BLaER1 treated with 17β-estradiol and CSF1 and Interleukin-3, amounts not matched to agents 10 nM and 100 nM (cell line): ENCODE measurements around the gene KCNIP1.

Experiments
- H3K27ac ChIP-seq, 11 experiments: shearing (Covaris generic); formaldehyde crosslinking; 2 replicates each; pipeline ENCODE4 v1.8.1; 2022
- H3K27me3 ChIP-seq, 11 experiments: shearing (Covaris generic); formaldehyde crosslinking; 2 replicates each; pipeline ENCODE4 v1.8.1; 2022
- H3K36me3 ChIP-seq, 11 experiments: shearing (Covaris generic); formaldehyde crosslinking; 2 replicates each; pipeline ENCODE4 v1.8.1; 2022
- H3K4me1 ChIP-seq, 10 experiments: shearing (Covaris generic); formaldehyde crosslinking; 2 replicates each; pipeline ENCODE4 v1.8.1; 2022
- H3K4me2 ChIP-seq, 11 experiments: shearing (Covaris generic); formaldehyde crosslinking; 2 replicates each; pipeline ENCODE4 v1.8.1; 2022
- H3K4me3 ChIP-seq, 10 experiments: shearing (Covaris generic); formaldehyde crosslinking; 2 replicates each; pipeline ENCODE4 v1.8.1; 2022
- H3K9ac ChIP-seq, 11 experiments: shearing (Covaris generic); formaldehyde crosslinking; 2 replicates each; pipeline ENCODE4 v1.8.1; 2022
- H3K9me3 ChIP-seq, 11 experiments: shearing (Covaris generic); formaldehyde crosslinking; replicated peaks in 1 of 11; 2 replicates each; pipeline ENCODE4 v1.8.1; 2022
- H4K20me1 ChIP-seq, 11 experiments: shearing (Covaris generic); formaldehyde crosslinking; 2 replicates each; pipeline ENCODE4 v1.8.1; 2022
- Cebpa-rat ChIP-seq, 11 experiments: shearing (Covaris generic); IDR thresholded peaks; 2 replicates each; pipeline ENCODE4 v1.8.1; 2022

Gene KCNIP1

DNA sequence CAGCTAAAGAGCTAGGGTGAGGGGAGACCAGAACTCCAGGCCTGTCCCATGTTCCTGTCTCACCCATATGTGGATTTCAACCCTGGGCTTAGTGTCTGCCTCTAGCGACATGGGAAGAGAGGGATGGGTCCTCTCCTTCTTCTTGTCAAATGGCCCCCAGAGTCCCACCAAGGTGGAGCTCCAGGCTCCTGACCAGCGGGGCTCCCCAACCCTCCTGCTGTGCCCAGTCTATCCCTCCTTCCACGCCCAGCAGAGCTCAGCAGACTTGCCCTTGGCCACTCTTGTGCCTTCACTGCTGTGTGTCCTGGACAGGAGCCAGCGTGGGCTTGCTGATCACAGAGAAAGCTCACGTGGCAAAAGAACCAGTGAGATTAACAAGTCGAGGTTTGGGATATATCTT, 156.7 kb downstream of the KCNIP1 start:
- Histone ChIP-seq H3K27ac (no peak overlapping the region), H3K4me1 (peaks cover 0 to 14% (median 10%) of the 10 kb centered on the region in 10 experiments; a peak in 13 of 20 replicates), H3K4me3 (no peak overlapping the region), H3K4me2 (peak overlapping the region in 3 of 11 experiments; percentile 35 to 51 (median 42); a peak in 2 of 22 replicates), H3K9ac (no peak overlapping the region), H3K36me3 (no peaks in the 10 kb centered on the region), H3K27me3 (no peaks in the 10 kb centered on the region), H3K9me3 (no peaks in the 10 kb centered on the region), H4K20me1 (no peaks in the 10 kb centered on the region)
- no peak for TF ChIP-seq Cebpa-rat (IDR thresholded peaks at IDR 0.05)

DNA sequence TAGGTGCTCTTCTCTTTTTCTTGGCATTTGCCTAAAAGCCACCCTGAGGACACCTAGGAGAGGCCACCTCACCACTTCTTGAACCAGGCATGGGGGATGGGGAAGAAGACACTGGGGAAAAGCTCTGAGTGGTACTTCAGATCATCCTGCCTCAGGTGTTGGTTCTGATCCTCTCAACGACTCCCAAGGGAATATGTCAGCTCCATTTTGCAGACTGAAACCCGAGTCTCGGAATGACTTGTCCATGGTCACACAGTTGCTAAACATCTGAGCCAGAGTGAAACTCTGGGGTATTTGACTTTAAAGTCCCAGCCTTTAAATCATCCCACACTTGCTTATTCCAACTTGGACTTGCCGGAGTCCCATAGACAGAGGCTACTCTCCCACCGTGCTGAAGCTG, 159.1 kb downstream of the KCNIP1 start:
- no peak overlapping the region for H3K4me2 ChIP-seq
- H3K9ac ChIP-seq: no peak overlapping the region
- H4K20me1 ChIP-seq: no peaks in the 10 kb centered on the region
- H3K9me3 ChIP-seq: no peaks in the 10 kb centered on the region
- H3K27ac ChIP-seq: no peak overlapping the region
- peaks cover 0 to 14% (median 10%) of the 10 kb centered on the region in 10 experiments; a peak in 13 of 20 replicates for H3K4me1 ChIP-seq
- H3K4me3 ChIP-seq: no peak overlapping the region
- H3K27me3 ChIP-seq: no peaks in the 10 kb centered on the region
- no peaks in the 10 kb centered on the region for H3K36me3 ChIP-seq
- TF ChIP-seq Cebpa-rat (IDR thresholded peaks at IDR 0.05): no peak

DNA sequence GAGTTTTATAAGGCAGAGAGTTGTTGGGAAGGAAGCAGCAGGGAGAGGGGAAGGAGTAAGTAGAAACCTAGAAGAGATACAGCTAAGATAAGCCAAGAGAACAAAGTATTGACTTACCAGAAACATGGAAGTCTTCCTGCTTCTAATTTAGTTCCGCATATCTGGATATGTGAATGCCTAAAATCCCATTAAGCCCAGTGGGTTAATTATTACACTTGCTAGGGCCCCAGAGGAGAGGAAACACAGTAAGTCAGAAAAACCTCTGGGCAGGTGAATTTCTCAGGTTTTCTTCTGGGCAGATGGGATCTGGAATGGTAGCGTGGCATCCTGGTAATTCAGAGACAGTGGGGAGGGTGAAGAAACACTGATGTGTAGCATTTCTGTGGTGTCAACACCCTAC, 175.0 kb downstream of the KCNIP1 start:
- H3K36me3 ChIP-seq: no peaks in the 10 kb centered on the region
- H3K4me2 ChIP-seq: no peak overlapping the region
- H3K27me3 ChIP-seq: peaks cover 0 to 11% (median 0%) of the 10 kb centered on the region in 11 experiments; a peak in 1 of 22 replicates

DNA sequence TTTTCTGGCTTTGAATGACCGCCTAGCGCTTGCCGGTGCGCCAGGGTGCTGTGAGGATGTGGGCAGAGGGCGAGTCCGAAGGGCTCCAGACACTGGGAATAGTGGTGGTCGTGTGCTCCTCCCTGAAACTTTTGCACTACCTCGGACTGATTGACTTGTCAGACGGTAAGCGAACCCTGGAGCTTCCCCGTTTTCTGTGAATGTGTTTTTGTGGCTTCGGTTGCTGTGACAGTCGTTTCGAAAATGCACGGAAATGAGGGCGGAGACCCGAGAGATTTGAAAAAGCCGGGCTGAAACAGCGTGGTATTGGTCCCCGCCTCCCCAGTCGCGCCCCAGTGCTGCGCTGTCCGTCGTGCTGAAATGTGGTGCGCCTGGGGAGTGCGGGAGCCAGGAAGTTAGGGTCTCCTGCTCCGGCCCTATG, 177.2 kb downstream of the KCNIP1 start:
- Histone ChIP-seq H3K27me3 (peaks cover 0 to 11% (median 0%) of the 10 kb centered on the region in 11 experiments; a peak in 1 of 22 replicates), H3K4me2 (peak overlapping the region; percentile 71 to 98 (median 90)), H4K20me1 (peaks cover 0 to 6% (median 0%) of the 10 kb centered on the region in 11 experiments; a peak in 1 of 22 replicates), H3K4me3 (peak overlapping the region in 9 of 10 experiments; percentile 32 to 67 (median 51); a peak in 17 of 20 replicates), H3K9ac (peak overlapping the region in 4 of 11 experiments; percentile 5 to 56 (median 46); a peak in 6 of 22 replicates), H3K9me3 (no peaks in the 10 kb centered on the region), H3K36me3 (no peaks in the 10 kb centered on the region), H3K27ac (peak overlapping the region in 1 of 11 experiments; percentile 24; a peak in 2 of 22 replicates), H3K4me1 (peaks cover 6 to 16% (median 8%) of the 10 kb centered on the region in 10 experiments; a peak in 19 of 20 replicates)
- no peak for TF ChIP-seq Cebpa-rat (IDR thresholded peaks at IDR 0.05)

More for the DNA sequence above, 175.0 kb downstream of the KCNIP1 start:
- TF ChIP-seq Cebpa-rat (IDR thresholded peaks at IDR 0.05): no peak
- peaks cover 0 to 6% (median 0%) of the 10 kb centered on the region in 11 experiments; a peak in 1 of 22 replicates for H4K20me1 ChIP-seq
- H3K4me3 ChIP-seq: no peak overlapping the region
- H3K27ac ChIP-seq: no peak overlapping the region
- no peak overlapping the region for H3K9ac ChIP-seq
- H3K9me3 ChIP-seq: no peaks in the 10 kb centered on the region
- peaks cover 6 to 16% (median 8%) of the 10 kb centered on the region in 10 experiments; a peak in 19 of 20 replicates for H3K4me1 ChIP-seq

DNA sequence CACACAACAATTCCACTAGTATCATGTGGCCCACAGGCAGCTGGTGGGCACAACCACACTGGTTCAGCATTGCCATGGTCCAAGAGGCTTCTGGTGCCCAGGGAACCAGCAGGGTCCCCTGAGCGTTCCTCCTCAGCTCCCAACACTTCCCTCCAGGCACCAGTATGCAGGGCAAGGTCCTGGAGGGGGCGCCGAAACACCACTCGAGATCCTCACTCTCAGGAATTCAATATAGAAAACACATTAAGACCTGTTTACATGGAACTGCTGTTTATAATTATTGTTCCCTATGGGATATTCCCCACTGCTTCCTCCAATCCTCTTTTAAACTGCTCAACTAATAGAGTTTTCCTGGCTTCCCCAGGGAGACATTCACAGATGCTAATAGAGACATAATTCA, 187.8 kb downstream of the KCNIP1 start:
- H3K9ac ChIP-seq: no peak overlapping the region
- no peak overlapping the region for H3K4me3 ChIP-seq
- no peaks in the 10 kb centered on the region for H3K9me3 ChIP-seq
- TF ChIP-seq Cebpa-rat (IDR thresholded peaks at IDR 0.05): no peak
- H3K27me3 ChIP-seq: no peaks in the 10 kb centered on the region
- H3K4me2 ChIP-seq: no peak overlapping the region
- no peaks in the 10 kb centered on the region for H3K36me3 ChIP-seq
- H3K4me1 ChIP-seq: 0 out of 20 replicates have a peak, but pooled peaks cover 0 to under 1% (median 0%) of the 10 kb centered on the region in 10 experiments
- no peaks in the 10 kb centered on the region for H4K20me1 ChIP-seq
- H3K27ac ChIP-seq: no peak overlapping the region

DNA sequence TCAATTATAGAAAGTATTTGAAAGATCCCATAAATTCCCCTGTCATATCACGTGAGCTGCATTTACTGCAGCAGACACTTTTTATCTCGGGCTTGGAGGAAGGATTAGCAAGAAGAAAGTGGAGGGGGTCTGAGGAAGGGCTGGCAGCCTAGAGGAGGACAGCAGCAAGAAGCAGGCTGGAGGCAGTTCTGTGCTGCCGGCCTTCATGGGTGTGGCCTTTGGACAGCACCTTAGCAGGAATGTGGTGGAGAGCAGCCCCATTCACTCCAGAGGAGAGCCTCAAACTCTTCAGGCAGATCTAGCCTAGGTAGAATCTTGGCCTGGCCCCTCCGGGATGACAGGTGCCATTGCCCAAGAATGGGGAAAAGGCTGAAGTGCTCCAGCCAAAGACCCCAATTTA, 189.9 kb downstream of the KCNIP1 start:
- H3K9me3 ChIP-seq: no peaks in the 10 kb centered on the region
- H4K20me1 ChIP-seq: no peaks in the 10 kb centered on the region
- H3K4me1 ChIP-seq: no peaks in the 10 kb centered on the region
- no peak for TF ChIP-seq Cebpa-rat (IDR thresholded peaks at IDR 0.05)
- no peak overlapping the region for H3K27ac ChIP-seq
- no peak overlapping the region for H3K4me3 ChIP-seq
- no peak overlapping the region for H3K9ac ChIP-seq
- no peaks in the 10 kb centered on the region for H3K27me3 ChIP-seq
- H3K4me2 ChIP-seq: no peak overlapping the region
- no peaks in the 10 kb centered on the region for H3K36me3 ChIP-seq

DNA sequence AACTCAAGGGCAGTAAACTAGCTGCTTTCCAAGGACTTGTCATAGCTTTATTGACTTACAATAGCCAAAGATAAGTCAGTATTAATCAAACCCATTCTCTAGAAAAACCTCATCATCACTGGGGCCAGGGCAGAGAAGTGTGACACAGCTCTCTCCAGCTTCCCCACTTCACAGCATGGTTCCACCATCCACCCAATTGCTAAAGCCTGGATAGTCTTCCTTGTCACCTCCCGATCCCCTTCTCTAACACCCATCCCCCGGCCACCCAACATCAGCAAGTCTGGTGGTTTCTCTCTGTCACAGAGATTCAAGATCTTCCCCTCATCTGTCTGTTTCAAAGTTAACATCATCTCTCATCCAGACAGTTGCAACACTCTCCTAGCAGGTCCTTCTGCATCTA, 191.1 kb downstream of the KCNIP1 start:
- H3K9ac ChIP-seq: no peak overlapping the region
- H3K4me2 ChIP-seq: no peak overlapping the region
- H4K20me1 ChIP-seq: no peaks in the 10 kb centered on the region
- no peak overlapping the region for H3K27ac ChIP-seq
- H3K36me3 ChIP-seq: no peaks in the 10 kb centered on the region
- no peaks in the 10 kb centered on the region for H3K27me3 ChIP-seq
- TF ChIP-seq Cebpa-rat (IDR thresholded peaks at IDR 0.05): no peak
- H3K4me3 ChIP-seq: no peak overlapping the region
- H3K4me1 ChIP-seq: no peaks in the 10 kb centered on the region
- no peaks in the 10 kb centered on the region for H3K9me3 ChIP-seq

DNA sequence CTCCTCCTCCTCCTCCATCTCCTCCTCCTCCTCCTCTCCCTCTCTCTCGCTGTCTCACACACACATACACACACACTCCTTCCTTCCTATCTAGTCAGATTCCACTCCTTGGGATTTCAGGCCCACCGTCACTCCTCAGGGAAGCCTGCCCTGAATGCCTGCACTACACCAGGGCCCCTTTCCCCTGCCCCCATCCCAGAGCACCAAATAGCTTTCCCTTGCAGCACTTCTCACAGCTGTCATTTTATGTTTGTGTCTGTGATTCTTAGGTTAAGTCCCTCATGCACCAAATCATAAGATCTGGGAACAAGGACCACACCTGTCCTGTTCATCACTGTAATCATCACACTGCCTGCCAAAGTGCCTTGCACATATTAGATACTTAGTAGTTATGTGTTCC, 193.2 kb downstream of the KCNIP1 start:
- Histone ChIP-seq H3K27me3 (no peaks in the 10 kb centered on the region), H3K4me2 (no peak overlapping the region), H3K4me1 (no peaks in the 10 kb centered on the region)

DNA sequence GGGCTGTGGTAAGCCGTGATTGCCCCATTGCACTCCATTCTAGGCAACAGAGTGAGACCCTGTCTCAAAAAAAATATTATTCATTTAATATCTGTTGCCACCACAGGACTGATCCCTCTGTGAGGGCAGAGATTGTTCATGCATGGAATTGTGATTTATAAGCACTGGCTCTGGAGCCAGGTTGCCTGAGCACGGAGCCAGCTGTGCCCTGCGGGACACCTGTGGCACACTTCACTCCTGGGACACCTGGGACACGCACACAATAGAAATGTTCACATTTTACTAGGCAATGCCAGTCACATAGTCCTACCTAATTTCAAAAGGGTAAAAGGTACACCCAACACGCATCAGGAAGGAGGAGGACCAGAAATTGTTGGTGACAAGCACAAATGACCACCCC, 196.7 kb downstream of the KCNIP1 start:
- no peak overlapping the region for H3K4me3 ChIP-seq
- H3K4me2 ChIP-seq: no peak overlapping the region
- H3K9me3 ChIP-seq: no peaks in the 10 kb centered on the region
- H3K27ac ChIP-seq: no peak overlapping the region
- no peaks in the 10 kb centered on the region for H3K4me1 ChIP-seq
- no peak for TF ChIP-seq Cebpa-rat (IDR thresholded peaks at IDR 0.05)
- no peaks in the 10 kb centered on the region for H3K36me3 ChIP-seq
- H3K9ac ChIP-seq: no peak overlapping the region
- H3K27me3 ChIP-seq: no peaks in the 10 kb centered on the region
- no peaks in the 10 kb centered on the region for H4K20me1 ChIP-seq

More for the DNA sequence above, 193.2 kb downstream of the KCNIP1 start:
- Histone ChIP-seq H3K9ac (no peak overlapping the region), H3K9me3 (no peaks in the 10 kb centered on the region), H3K27ac (no peak overlapping the region), H4K20me1 (no peaks in the 10 kb centered on the region), H3K36me3 (no peaks in the 10 kb centered on the region), H3K4me3 (no peak overlapping the region)
- TF ChIP-seq Cebpa-rat (IDR thresholded peaks at IDR 0.05): no peak

DNA sequence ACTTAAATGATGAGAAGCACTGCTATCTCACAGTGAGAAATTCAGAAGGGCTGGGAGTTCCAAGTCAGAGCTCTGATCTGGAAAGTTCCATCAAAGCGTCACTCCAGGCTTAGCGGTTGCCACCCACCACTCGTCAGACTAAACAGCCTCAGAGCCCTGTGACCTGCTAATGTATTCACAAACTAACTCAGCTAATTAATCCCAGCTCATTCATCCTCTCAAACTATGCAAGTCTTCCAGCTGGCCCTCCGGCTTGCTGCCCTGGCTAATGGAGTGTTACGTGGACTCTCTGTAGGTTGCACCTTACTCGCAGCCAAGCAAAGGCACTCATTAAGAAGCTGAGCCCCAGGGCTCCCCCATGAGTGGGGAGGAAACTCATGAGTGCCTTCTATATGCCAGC, 197.5 kb downstream of the KCNIP1 start:
- Histone ChIP-seq H3K27me3 (no peaks in the 10 kb centered on the region), H4K20me1 (no peaks in the 10 kb centered on the region), H3K4me1 (no peaks in the 10 kb centered on the region), H3K4me2 (no peak overlapping the region), H3K9me3 (no peaks in the 10 kb centered on the region), H3K9ac (no peak overlapping the region), H3K27ac (no peak overlapping the region), H3K36me3 (no peaks in the 10 kb centered on the region), H3K4me3 (no peak overlapping the region)
- TF ChIP-seq Cebpa-rat (IDR thresholded peaks at IDR 0.05): no peak
